Retinal pigment epithelial cell (primary cell): ENCODE measurements around the gene PTGR3.
"Not testable (repeated sequence)": the region's sequence is repeated elsewhere in the genome, so short reads cannot be mapped to it uniquely, and the experiment has no call there.

Experiments
- DNase-seq: peaks from one replicate; pipeline ENCODE4 v3.0.0-alpha.2; 2010; ENCODE audit warnings: low read depth
- H3K4me3 ChIP-seq: 2 replicates; pipeline ENCODE4 v1.5.1; 2011; ENCODE audit warnings: mild to moderate bottlenecking, low read length, control low read depth, moderate library complexity
- CTCF ChIP-seq: conservative IDR thresholded peaks from 2 replicates; pipeline ENCODE4 v1.5.1; 2011; ENCODE audit warnings: low read depth, low read length, control low read depth, inconsistent platforms

The PTGR3 gene

GRCh38 chr18:75201282-75202270, 7.4 kb downstream of the PTGR3 start:
- DNase-seq, result no peak
- TF ChIP-seq CTCF, result no peak
- H3K4me3 ChIP-seq, result no peak overlapping the region

- no peak overlapping the region for H3K4me3 ChIP-seq
- no peak for TF ChIP-seq CTCF
- DNase-seq, result no peak
These were observed 8.2 kb downstream of the PTGR3 start for GRCh38 chr18:75200605-75201280.

GRCh38 chr18:75200071-75200470, 8.9 kb downstream of the PTGR3 start:
- TF ChIP-seq CTCF, result no peak
- no peak overlapping the region for H3K4me3 ChIP-seq

GRCh38 chr18:75199327-75199726, 9.6 kb downstream of the PTGR3 start:
- no peak overlapping the region for H3K4me3 ChIP-seq
- no peak for TF ChIP-seq CTCF
- no peak for DNase-seq

More at GRCh38 chr18:75200071-75200470, 8.9 kb downstream of the PTGR3 start:
- no peak for DNase-seq

GRCh38 chr18:75198036-75198435, 10.9 kb downstream of the PTGR3 start:
- no peak for DNase-seq
- no peak for TF ChIP-seq CTCF
- no peak overlapping the region for H3K4me3 ChIP-seq

GRCh38 chr18:75192899-75193298, 16.0 kb downstream of the PTGR3 start:
- TF ChIP-seq CTCF, result no peak
- DNase-seq, result no peak
- H3K4me3 ChIP-seq, result no peak overlapping the region

- no peak overlapping the region for H3K4me3 ChIP-seq
- no peak for DNase-seq
- no peak for TF ChIP-seq CTCF
These were observed 19.2 kb downstream of the PTGR3 start for GRCh38 chr18:75189696-75190095.

- not testable (repeated sequence) for DNase-seq, H3K4me3 ChIP-seq
These were observed 21.2 kb downstream of the PTGR3 start for GRCh38 chr18:75187702-75188101.
